Measurements from ENCODE around the gene DCC. TPM values are rescaled to one million over a fixed set of nuclear protein-coding genes. Genes with fewer than 3 reads are reported as not detected.

The DCC gene
- total RNA-seq, 1 experiment from 2014 or later, result not detected

DNA sequence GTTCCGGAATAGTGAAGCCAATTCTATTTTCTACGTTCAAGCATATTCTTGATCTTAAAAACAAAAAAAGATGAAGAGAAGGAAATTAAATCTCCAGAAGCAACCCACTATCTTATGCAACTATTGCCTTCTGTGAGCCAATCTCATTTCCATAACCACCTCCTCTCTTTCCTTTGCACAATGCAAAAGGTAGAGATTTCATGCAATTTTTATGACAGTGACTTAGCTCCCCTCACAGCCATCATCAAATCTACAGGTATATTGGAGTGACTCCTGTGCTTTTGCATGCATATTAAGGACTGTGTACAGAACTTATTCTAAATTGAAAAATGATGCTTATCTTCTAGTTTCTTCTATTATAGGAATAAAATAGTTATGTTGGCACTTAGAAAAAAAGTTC lies 191.8 kb downstream of the DCC start:
- Histone ChIP-seq H3K27ac (ENCODE audit: low read length) (no peak overlapping the region), H3K4me2 (ENCODE audit: low read depth, low read length, poor library complexity, severe bottlenecking) (no peak overlapping the region), H2AFZ (ENCODE audit: low read length) (no peak overlapping the region), H3K36me3 (ENCODE audit: insufficient read depth, low read length) (no peaks in the 10 kb centered on the region), H3K9ac (ENCODE audit: low read length) (no peak overlapping the region), H3K4me3 (ENCODE audit: low read length) (no peak overlapping the region), H3K4me1 (ENCODE audit: low read length) (no peaks in the 10 kb centered on the region), H4K20me1 (ENCODE audit: insufficient read depth, low read depth, low read length) (no peaks in the 10 kb centered on the region), H3K9me3 (ENCODE audit: low read length) (peaks cover 15% of the 10 kb centered on the region), H3K27me3 (ENCODE audit: low read length) (no peaks in the 10 kb centered on the region), H3K9me2 (replicated peaks; ENCODE audit: insufficient read depth, low read length) (no peaks in the 10 kb centered on the region; the same call in 1 of the 2 replicates), H3K79me2 (ENCODE audit: low read length) (no peaks in the 10 kb centered on the region)
- DNase-seq, result no peak

DNA sequence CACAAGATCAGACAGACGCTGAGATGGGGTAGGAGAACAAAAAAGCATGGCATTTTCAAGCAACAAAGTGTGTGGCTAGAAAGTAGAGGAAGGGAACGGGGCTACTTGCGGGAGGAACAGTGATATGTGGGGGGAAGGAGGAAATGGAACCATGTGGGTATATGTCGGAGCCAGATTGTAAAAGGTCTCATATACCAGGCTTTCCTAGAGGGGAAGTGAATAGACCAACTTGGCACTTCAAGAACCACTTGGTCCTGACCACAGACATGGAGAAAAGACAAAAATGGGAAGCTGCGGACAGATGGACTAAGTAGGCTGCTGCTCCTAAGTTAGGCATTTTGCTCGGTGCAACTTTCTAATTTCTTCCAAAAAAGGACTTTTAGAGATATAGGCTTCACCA lies 196.0 kb downstream of the DCC start:
- Histone ChIP-seq H3K36me3 (ENCODE audit: insufficient read depth, low read length) (no peaks in the 10 kb centered on the region), H4K20me1 (ENCODE audit: insufficient read depth, low read depth, low read length) (no peaks in the 10 kb centered on the region), H3K79me2 (ENCODE audit: low read length) (no peaks in the 10 kb centered on the region), H3K9me2 (replicated peaks; ENCODE audit: insufficient read depth, low read length) (no peaks in the 10 kb centered on the region; the same call in 1 of the 2 replicates), H3K4me3 (ENCODE audit: low read length) (no peak overlapping the region), H3K4me2 (ENCODE audit: low read depth, low read length, poor library complexity, severe bottlenecking) (no peak overlapping the region), H3K27me3 (ENCODE audit: low read length) (no peaks in the 10 kb centered on the region), H3K9ac (ENCODE audit: low read length) (no peak overlapping the region), H2AFZ (ENCODE audit: low read length) (no peak overlapping the region), H3K4me1 (ENCODE audit: low read length) (no peaks in the 10 kb centered on the region), H3K9me3 (ENCODE audit: low read length) (peaks cover 15% of the 10 kb centered on the region), H3K27ac (ENCODE audit: low read length) (no peak overlapping the region)
- DNase-seq, result no peak

DNA sequence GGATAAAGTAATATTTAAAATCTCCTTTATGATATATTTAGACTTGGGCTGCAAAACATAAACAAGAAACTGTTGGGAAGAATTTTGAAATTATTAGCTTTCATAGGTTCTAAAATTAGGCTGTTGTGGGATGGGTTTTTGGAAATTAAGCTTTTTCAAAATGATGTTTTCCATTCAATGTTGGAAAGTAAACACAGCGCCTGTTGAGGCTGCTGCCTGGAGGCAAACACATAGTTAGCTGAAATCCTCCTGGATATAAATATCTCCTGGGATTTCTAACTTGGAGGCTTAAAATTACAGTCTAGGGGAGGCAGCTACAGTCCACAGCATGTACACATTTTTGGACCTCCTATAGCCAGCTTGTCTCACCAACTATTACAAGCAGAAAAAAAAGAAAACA lies 197.3 kb downstream of the DCC start:
- Histone ChIP-seq H3K4me2 (ENCODE audit: low read depth, low read length, poor library complexity, severe bottlenecking) (no peak overlapping the region), H3K4me1 (ENCODE audit: low read length) (no peaks in the 10 kb centered on the region), H3K79me2 (ENCODE audit: low read length) (no peaks in the 10 kb centered on the region), H3K27ac (ENCODE audit: low read length) (no peak overlapping the region), H3K36me3 (ENCODE audit: insufficient read depth, low read length) (no peaks in the 10 kb centered on the region), H3K27me3 (ENCODE audit: low read length) (no peaks in the 10 kb centered on the region), H3K9ac (ENCODE audit: low read length) (no peak overlapping the region), H3K9me2 (replicated peaks; ENCODE audit: insufficient read depth, low read length) (no peaks in the 10 kb centered on the region), H3K4me3 (ENCODE audit: low read length) (no peak overlapping the region), H2AFZ (ENCODE audit: low read length) (no peak overlapping the region), H4K20me1 (ENCODE audit: insufficient read depth, low read depth, low read length) (no peaks in the 10 kb centered on the region), H3K9me3 (ENCODE audit: low read length) (peaks cover 15% of the 10 kb centered on the region)
- no peak for DNase-seq

DNA sequence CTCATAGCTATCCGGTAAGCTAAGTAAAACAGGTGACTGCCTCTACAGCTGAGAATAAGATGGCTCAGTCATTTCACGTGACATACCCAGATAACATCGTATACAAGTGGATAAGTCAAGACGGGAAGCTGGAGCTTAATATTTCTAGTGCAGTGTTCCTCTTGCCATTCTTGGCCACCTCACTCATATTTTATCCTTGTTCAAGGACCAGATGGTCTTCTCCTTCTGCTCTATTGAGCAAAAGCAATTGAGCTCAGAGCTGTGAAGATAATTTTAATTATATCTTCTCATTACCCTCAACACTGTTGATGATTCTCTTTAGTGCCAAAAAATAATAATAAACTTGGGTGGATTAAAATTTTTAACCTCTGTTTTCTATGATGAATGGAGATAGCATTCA lies 201.1 kb downstream of the DCC start:
- no peak for DNase-seq
- no peak overlapping the region for H3K4me2 ChIP-seq (ENCODE audit: low read depth, low read length, poor library complexity, severe bottlenecking)
- H3K4me1 ChIP-seq (ENCODE audit: low read length), result no peaks in the 10 kb centered on the region
- no peak overlapping the region for H2AFZ ChIP-seq (ENCODE audit: low read length)
- no peaks in the 10 kb centered on the region for H3K36me3 ChIP-seq (ENCODE audit: insufficient read depth, low read length)
- no peak overlapping the region for H3K27ac ChIP-seq (ENCODE audit: low read length)
- H3K9me2 ChIP-seq (replicated peaks; ENCODE audit: insufficient read depth, low read length), result no peaks in the 10 kb centered on the region
- H3K9ac ChIP-seq (ENCODE audit: low read length), result no peak overlapping the region
- H4K20me1 ChIP-seq (ENCODE audit: insufficient read depth, low read depth, low read length), result no peaks in the 10 kb centered on the region
- H3K9me3 ChIP-seq (ENCODE audit: low read length), result peaks cover 6% of the 10 kb centered on the region
- H3K4me3 ChIP-seq (ENCODE audit: low read length), result no peak overlapping the region
- H3K79me2 ChIP-seq (ENCODE audit: low read length), result no peaks in the 10 kb centered on the region
- no peaks in the 10 kb centered on the region for H3K27me3 ChIP-seq (ENCODE audit: low read length)

DNA sequence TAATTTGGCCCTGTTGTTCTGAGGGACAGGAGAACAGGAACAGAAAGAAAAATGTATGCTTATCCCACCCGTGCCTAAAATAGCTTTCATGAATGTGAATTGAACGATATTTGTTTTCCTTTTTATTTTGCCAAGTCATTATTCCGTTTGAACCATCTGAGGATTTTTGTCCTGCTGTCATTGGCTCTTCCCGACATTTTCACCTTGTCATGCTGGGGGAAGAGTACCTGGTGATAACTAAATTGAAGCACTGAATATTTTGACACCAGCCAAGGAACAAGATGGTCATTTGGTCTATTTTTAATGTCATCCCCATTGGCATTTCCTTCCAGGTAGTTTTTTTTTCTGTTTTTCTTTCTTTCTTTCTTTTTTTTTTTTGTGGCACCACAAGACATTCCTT lies 204.1 kb downstream of the DCC start:
- H3K9ac ChIP-seq (ENCODE audit: low read length), result no peak overlapping the region
- no peak overlapping the region for H3K4me2 ChIP-seq (ENCODE audit: low read depth, low read length, poor library complexity, severe bottlenecking)
- no peaks in the 10 kb centered on the region for H3K79me2 ChIP-seq (ENCODE audit: low read length)
- H3K36me3 ChIP-seq (ENCODE audit: insufficient read depth, low read length), result no peaks in the 10 kb centered on the region
- no peak overlapping the region for H3K4me3 ChIP-seq (ENCODE audit: low read length)
- DNase-seq, result no peak
- H2AFZ ChIP-seq (ENCODE audit: low read length), result no peak overlapping the region
- H3K27ac ChIP-seq (ENCODE audit: low read length), result no peak overlapping the region
- no peaks in the 10 kb centered on the region for H4K20me1 ChIP-seq (ENCODE audit: insufficient read depth, low read depth, low read length)
- no peaks in the 10 kb centered on the region for H3K4me1 ChIP-seq (ENCODE audit: low read length)
- H3K27me3 ChIP-seq (ENCODE audit: low read length), result no peaks in the 10 kb centered on the region
- H3K9me2 ChIP-seq (replicated peaks; ENCODE audit: insufficient read depth, low read length), result no peaks in the 10 kb centered on the region
- peaks cover 5% of the 10 kb centered on the region for H3K9me3 ChIP-seq (ENCODE audit: low read length)

- Histone ChIP-seq H3K36me3 (ENCODE audit: insufficient read depth, low read length) (no peaks in the 10 kb centered on the region), H3K79me2 (ENCODE audit: low read length) (no peaks in the 10 kb centered on the region), H2AFZ (ENCODE audit: low read length) (no peak overlapping the region), H3K4me2 (ENCODE audit: low read depth, low read length, poor library complexity, severe bottlenecking) (no peak overlapping the region), H3K9me3 (ENCODE audit: low read length) (no peaks in the 10 kb centered on the region; the same call in 1 of the 2 replicates), H3K27me3 (ENCODE audit: low read length) (no peaks in the 10 kb centered on the region), H4K20me1 (ENCODE audit: insufficient read depth, low read depth, low read length) (no peaks in the 10 kb centered on the region), H3K4me1 (ENCODE audit: low read length) (no peaks in the 10 kb centered on the region), H3K9me2 (replicated peaks; ENCODE audit: insufficient read depth, low read length) (no peaks in the 10 kb centered on the region), H3K4me3 (ENCODE audit: low read length) (no peak overlapping the region), H3K27ac (ENCODE audit: low read length) (no peak overlapping the region), H3K9ac (ENCODE audit: low read length) (no peak overlapping the region)
- no peak for DNase-seq
Observed at GRCh38 chr18:52546686-52547346, 206.8 kb downstream of the DCC start.

GRCh38 chr18:52553441-52553840 lies 213.4 kb downstream of the DCC start:
- H3K79me2 ChIP-seq (ENCODE audit: low read length), result no peaks in the 10 kb centered on the region
- no peaks in the 10 kb centered on the region for H3K27me3 ChIP-seq (ENCODE audit: low read length)
- H3K4me2 ChIP-seq (ENCODE audit: low read depth, low read length, poor library complexity, severe bottlenecking), result no peak overlapping the region
- peaks cover 3% of the 10 kb centered on the region; the same call in 1 of the 2 replicates for H3K9me3 ChIP-seq (ENCODE audit: low read length)
- H3K36me3 ChIP-seq (ENCODE audit: insufficient read depth, low read length), result no peaks in the 10 kb centered on the region
- H3K4me1 ChIP-seq (ENCODE audit: low read length), result no peaks in the 10 kb centered on the region
- DNase-seq, result no peak
- no peak overlapping the region for H2AFZ ChIP-seq (ENCODE audit: low read length)
- no peaks in the 10 kb centered on the region for H4K20me1 ChIP-seq (ENCODE audit: insufficient read depth, low read depth, low read length)
- H3K9me2 ChIP-seq (replicated peaks; ENCODE audit: insufficient read depth, low read length), result no peaks in the 10 kb centered on the region
- H3K27ac ChIP-seq (ENCODE audit: low read length), result no peak overlapping the region
- no peak overlapping the region for H3K9ac ChIP-seq (ENCODE audit: low read length)
- H3K4me3 ChIP-seq (ENCODE audit: low read length), result no peak overlapping the region

DNA sequence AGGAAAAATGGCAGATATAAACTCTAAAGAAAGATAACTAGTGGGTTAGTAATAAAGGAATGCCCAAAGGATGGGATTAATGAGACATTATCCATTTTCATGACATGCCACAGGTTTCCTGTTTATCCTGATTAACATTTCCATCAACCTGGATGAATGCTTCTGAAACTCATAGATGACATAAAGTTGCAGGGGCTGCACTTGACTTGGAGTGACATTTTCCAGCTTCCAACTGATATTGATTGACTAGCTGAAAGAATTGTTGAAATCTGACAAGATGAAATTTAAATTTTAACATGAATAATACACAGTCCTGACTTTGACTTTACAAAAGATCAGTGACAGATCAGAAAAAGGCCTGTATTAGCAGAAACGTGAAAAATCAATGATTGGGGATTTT lies 214.2 kb downstream of the DCC start:
- no peaks in the 10 kb centered on the region for H3K79me2 ChIP-seq (ENCODE audit: low read length)
- H2AFZ ChIP-seq (ENCODE audit: low read length), result no peak overlapping the region
- no peaks in the 10 kb centered on the region for H4K20me1 ChIP-seq (ENCODE audit: insufficient read depth, low read depth, low read length)
- H3K4me2 ChIP-seq (ENCODE audit: low read depth, low read length, poor library complexity, severe bottlenecking), result no peak overlapping the region
- no peaks in the 10 kb centered on the region for H3K36me3 ChIP-seq (ENCODE audit: insufficient read depth, low read length)
- H3K9ac ChIP-seq (ENCODE audit: low read length), result no peak overlapping the region
- H3K27me3 ChIP-seq (ENCODE audit: low read length), result no peaks in the 10 kb centered on the region
- 0 out of 2 replicates have a peak, but pooled peaks cover 3% of the 10 kb centered on the region for H3K9me3 ChIP-seq (ENCODE audit: low read length)
- no peak overlapping the region for H3K27ac ChIP-seq (ENCODE audit: low read length)
- H3K4me1 ChIP-seq (ENCODE audit: low read length), result no peaks in the 10 kb centered on the region
- DNase-seq, result no peak
- no peak overlapping the region for H3K4me3 ChIP-seq (ENCODE audit: low read length)
- no peaks in the 10 kb centered on the region for H3K9me2 ChIP-seq (replicated peaks; ENCODE audit: insufficient read depth, low read length)
